GM23248 (cell line): ENCODE results near the gene CAMTA1. TPM values are rescaled to one million over a fixed set of nuclear protein-coding genes. Genes with fewer than 3 reads are reported as not detected.

Experiments
- DNase-seq: peaks from one replicate; pipeline ENCODE4 v3.0.0-alpha.2; 2015
- H2AFZ ChIP-seq: fragments of 200-600 bp; sonication (generic); 2 replicates; pipeline ENCODE4 v1.6.1; 2016; ENCODE audit warnings: antibody characterized with exemption
- H3F3A ChIP-seq: fragments of 200-600 bp; sonication (generic); 2 replicates; pipeline ENCODE4 v1.6.1; 2016; ENCODE audit warnings: mild to moderate bottlenecking, antibody characterized with exemption, mixed run types; ENCODE audit not compliant: insufficient read depth
- H3K27ac ChIP-seq: fragments of 200-600 bp; sonication (generic); 2 replicates; pipeline ENCODE4 v1.5.1; 2016; ENCODE audit warnings: mild to moderate bottlenecking
- H3K27me3 ChIP-seq: fragments of 200-600 bp; sonication (generic); replicated peaks from 2 replicates; pipeline ENCODE4 v1.6.1; 2016; ENCODE audit warnings: mild to moderate bottlenecking; ENCODE audit not compliant: insufficient read depth
- H3K36me3 ChIP-seq: fragments of 200-600 bp; sonication (generic); 2 replicates; pipeline ENCODE4 v1.6.1; 2016; ENCODE audit warnings: low read depth, mild to moderate bottlenecking
- H3K4me1 ChIP-seq: fragments of 200-600 bp; sonication (generic); 2 replicates; pipeline ENCODE4 v1.6.1; 2016; ENCODE audit warnings: mild to moderate bottlenecking; ENCODE audit not compliant: insufficient read depth
- H3K4me2 ChIP-seq: fragments of 200-600 bp; sonication (generic); one replicate; pipeline ENCODE4 v1.6.1; 2016; ENCODE audit warnings: mild to moderate bottlenecking; ENCODE audit not compliant: unreplicated experiment
- H3K4me3 ChIP-seq: fragments of 200-600 bp; sonication (generic); 2 replicates; pipeline ENCODE4 v1.5.1; 2016; ENCODE audit warnings: mild to moderate bottlenecking
- H3K79me2 ChIP-seq: fragments of 200-600 bp; sonication (generic); 2 replicates; pipeline ENCODE4 v1.6.1; 2016; ENCODE audit warnings: mild to moderate bottlenecking; ENCODE audit not compliant: insufficient read depth
- H3K9ac ChIP-seq: fragments of 200-600 bp; sonication (generic); 2 replicates; pipeline ENCODE4 v1.6.1; 2016; ENCODE audit warnings: mild to moderate bottlenecking
- H3K9me2 ChIP-seq: fragments of 200-600 bp; sonication (generic); 2 replicates; pipeline ENCODE4 v1.6.1; 2016; ENCODE audit warnings: mixed run types, mild to moderate bottlenecking, moderate library complexity; ENCODE audit not compliant: insufficient read depth
- H3K9me3 ChIP-seq: fragments of 200-600 bp; sonication (generic); one replicate; pipeline ENCODE4 v1.6.1; 2017; ENCODE audit warnings: low read depth
- H4K20me1 ChIP-seq: fragments of 200-600 bp; sonication (generic); 2 replicates; pipeline ENCODE4 v1.6.0; 2016; ENCODE audit not compliant: insufficient read depth
- EZH2 ChIP-seq: fragments of 200-600 bp; sonication (generic); IDR thresholded peaks from 2 replicates; pipeline ENCODE4 v1.6.1; 2018; ENCODE audit warnings: antibody characterized with exemption, mild to moderate bottlenecking; ENCODE audit not compliant: insufficient read depth, poor library complexity, severe bottlenecking
- EZH2phosphoT487 ChIP-seq: fragments of 200-600 bp; sonication (generic); IDR thresholded peaks from 2 replicates; pipeline ENCODE4 v1.6.1; 2018; ENCODE audit warnings: antibody characterized with exemption, moderate library complexity, mild to moderate bottlenecking, low read depth; ENCODE audit not compliant: insufficient read depth
- WGBS, 2 experiments: methylation state at CpG; one replicate each; pipeline ENCODE4 v1.1.6; 2015 to 2017; ENCODE audit warnings: low lambda C conversion rate in 2 of 2, low coverage in 1 of 2; ENCODE audit errors: missing lambda C conversion rate in 2 of 2; 5-methylcytosine and 5-hydroxymethylcytosine counted together
- in situ Hi-C: fragments of 300-500 bp; cut with MboI; formaldehyde crosslinking; loops from 2 replicates; pipeline ENCODE4 v1.15.0; 2020
- polyA plus RNA-seq: library from polyadenylated mRNA; unstranded; fragments of >200 nt; fragmentation: Nextera tagmentation; extraction: Ambion mirVana; gene quantifications from 2 replicates; pipeline ENCODE4 v1.2.1, GENCODE V29; 2016
- total RNA-seq: library from RNA; depleted of rRNA; stranded (reverse); fragments of >200 nt; shearing (Covaris generic); gene quantifications from 2 replicates; pipeline ENCODE4 v1.2.3, GENCODE V29; 2014

CAMTA1 gene
- total and polyA plus RNA-seq, 2 experiments from 2014 or later = 50.1 to 165 TPM

GRCh38 chr1:6996866-6997265 is 211.6 kb downstream of the CAMTA1 start:
- Histone ChIP-seq H3K9me3 (no peaks in the 10 kb centered on the region), H3K4me2 (no peak overlapping the region)
- in situ Hi-C loops = no loop called here

GRCh38 chr1:6998267-6998666 is 213.0 kb downstream of the CAMTA1 start:
- H2AFZ ChIP-seq = no peak overlapping the region
- no peak overlapping the region for H3K4me3 ChIP-seq
- no peaks in the 10 kb centered on the region for H3F3A ChIP-seq
- no peak overlapping the region for H3K27ac ChIP-seq
- no peaks in the 10 kb centered on the region for H3K4me1 ChIP-seq
- TF ChIP-seq EZH2phosphoT487 (no peak), EZH2 (no peak)
- no peaks in the 10 kb centered on the region for H4K20me1 ChIP-seq
- no peak overlapping the region for H3K4me2 ChIP-seq
- in situ Hi-C loops = no loop called here
- H3K9me2 ChIP-seq = no peaks in the 10 kb centered on the region
- H3K36me3 ChIP-seq = no peaks in the 10 kb centered on the region
- no peaks in the 10 kb centered on the region for H3K79me2 ChIP-seq
- H3K9me3 ChIP-seq = no peaks in the 10 kb centered on the region
- DNase-seq = no peak
- 34 to 43% methylated on average over 10 of the region's 10 CpGs for WGBS, 2 experiments
- peaks cover 35% of the 10 kb centered on the region for H3K27me3 ChIP-seq
- no peak overlapping the region for H3K9ac ChIP-seq

More at GRCh38 chr1:6996866-6997265, 211.6 kb downstream of the CAMTA1 start:
- Histone ChIP-seq H4K20me1 (no peaks in the 10 kb centered on the region), H3K27ac (no peak overlapping the region), H3K4me1 (no peaks in the 10 kb centered on the region), H3F3A (no peaks in the 10 kb centered on the region), H3K4me3 (no peak overlapping the region), H3K9ac (no peak overlapping the region), H3K79me2 (no peaks in the 10 kb centered on the region), H3K9me2 (no peaks in the 10 kb centered on the region), H3K27me3 (peaks cover 45% of the 10 kb centered on the region), H3K36me3 (no peaks in the 10 kb centered on the region), H2AFZ (no peak overlapping the region)
- DNase-seq = no peak
- TF ChIP-seq EZH2 = no peak
- TF ChIP-seq EZH2phosphoT487 = no peak
- WGBS, 2 experiments = 43 to 48% methylated on average over 10 of the region's 10 CpGs

- H3K36me3 ChIP-seq = no peaks in the 10 kb centered on the region
- TF ChIP-seq EZH2phosphoT487 = no peak
- TF ChIP-seq EZH2 = no peak
- no peak overlapping the region for H3K4me2 ChIP-seq
- no peaks in the 10 kb centered on the region for H3K9me3 ChIP-seq
- H4K20me1 ChIP-seq = no peaks in the 10 kb centered on the region
- in situ Hi-C loops = no loop called here
- no peak for DNase-seq
- no peak overlapping the region for H3K9ac ChIP-seq
- WGBS, 2 experiments = 51 to 55% methylated on average over 6 of the region's 6 CpGs
- H3K79me2 ChIP-seq = no peaks in the 10 kb centered on the region
- no peaks in the 10 kb centered on the region for H3K4me1 ChIP-seq
- H3K27me3 ChIP-seq = peaks cover 32% of the 10 kb centered on the region
- no peak overlapping the region for H2AFZ ChIP-seq
- no peak overlapping the region for H3K4me3 ChIP-seq
- H3K9me2 ChIP-seq = no peaks in the 10 kb centered on the region
- H3K27ac ChIP-seq = no peak overlapping the region
- H3F3A ChIP-seq = no peaks in the 10 kb centered on the region
These were observed 214.6 kb downstream of the CAMTA1 start for GRCh38 chr1:6999826-7000225.

- WGBS, 2 experiments = 68 to 72% methylated on average over 3 of the region's 3 CpGs
- no peak overlapping the region for H3K4me2 ChIP-seq
- no peaks in the 10 kb centered on the region for H4K20me1 ChIP-seq
- no peak for DNase-seq
- H3K9me2 ChIP-seq = no peaks in the 10 kb centered on the region
- TF ChIP-seq EZH2phosphoT487 (no peak), EZH2 (no peak)
- H3K27me3 ChIP-seq = peaks cover 27% of the 10 kb centered on the region
- H3K9me3 ChIP-seq = no peaks in the 10 kb centered on the region
- in situ Hi-C loops = no loop called here
- H3K4me1 ChIP-seq = no peaks in the 10 kb centered on the region
- H3K36me3 ChIP-seq = no peaks in the 10 kb centered on the region
- H3K4me3 ChIP-seq = no peak overlapping the region
- H2AFZ ChIP-seq = no peak overlapping the region
- H3F3A ChIP-seq = no peaks in the 10 kb centered on the region
- H3K9ac ChIP-seq = no peak overlapping the region
- no peak overlapping the region for H3K27ac ChIP-seq
- H3K79me2 ChIP-seq = no peaks in the 10 kb centered on the region
These were observed 215.5 kb downstream of the CAMTA1 start for GRCh38 chr1:7000720-7001119.

- H3K9ac ChIP-seq = no peak overlapping the region
- H3K4me1 ChIP-seq = no peaks in the 10 kb centered on the region
- no peaks in the 10 kb centered on the region for H3K36me3 ChIP-seq
- H3K79me2 ChIP-seq = no peaks in the 10 kb centered on the region
- H3F3A ChIP-seq = no peaks in the 10 kb centered on the region
- no peak for TF ChIP-seq EZH2phosphoT487
- no peak for TF ChIP-seq EZH2
- WGBS, 2 experiments = 67 to 69% methylated on average over 8 of the region's 8 CpGs
- H2AFZ ChIP-seq = no peak overlapping the region
- H3K4me3 ChIP-seq = no peak overlapping the region
- no peak for DNase-seq
- H3K4me2 ChIP-seq = no peak overlapping the region
- no peak overlapping the region for H3K27ac ChIP-seq
- no peaks in the 10 kb centered on the region for H3K9me2 ChIP-seq
- in situ Hi-C loops = no loop called here
- H3K9me3 ChIP-seq = no peaks in the 10 kb centered on the region
- H4K20me1 ChIP-seq = no peaks in the 10 kb centered on the region
- H3K27me3 ChIP-seq = peaks cover 19% of the 10 kb centered on the region
These were observed 217.5 kb downstream of the CAMTA1 start for GRCh38 chr1:7002728-7003127.
